ENCODE measurements around the gene PTPN22.

DNA sequence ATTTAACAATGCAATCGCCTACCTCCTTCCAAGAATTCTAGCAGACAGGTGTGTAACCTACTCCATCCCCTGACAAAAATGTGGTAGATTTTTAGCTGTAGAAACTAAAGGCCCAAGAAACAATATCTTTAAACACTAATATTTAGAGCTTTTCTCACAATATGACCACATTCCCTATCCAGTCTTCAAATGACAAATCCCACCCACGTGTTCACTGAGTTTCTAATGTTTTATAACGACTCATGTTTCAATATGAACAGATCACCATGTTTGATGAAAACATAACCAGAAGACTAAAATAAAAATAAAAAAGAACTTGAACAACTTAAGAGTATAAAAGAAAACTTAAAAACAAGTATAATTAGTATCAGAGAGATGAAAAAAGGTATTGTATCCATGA, 83.8 kb downstream of the PTPN22 start:
- TF ChIP-seq, protein P1, sequence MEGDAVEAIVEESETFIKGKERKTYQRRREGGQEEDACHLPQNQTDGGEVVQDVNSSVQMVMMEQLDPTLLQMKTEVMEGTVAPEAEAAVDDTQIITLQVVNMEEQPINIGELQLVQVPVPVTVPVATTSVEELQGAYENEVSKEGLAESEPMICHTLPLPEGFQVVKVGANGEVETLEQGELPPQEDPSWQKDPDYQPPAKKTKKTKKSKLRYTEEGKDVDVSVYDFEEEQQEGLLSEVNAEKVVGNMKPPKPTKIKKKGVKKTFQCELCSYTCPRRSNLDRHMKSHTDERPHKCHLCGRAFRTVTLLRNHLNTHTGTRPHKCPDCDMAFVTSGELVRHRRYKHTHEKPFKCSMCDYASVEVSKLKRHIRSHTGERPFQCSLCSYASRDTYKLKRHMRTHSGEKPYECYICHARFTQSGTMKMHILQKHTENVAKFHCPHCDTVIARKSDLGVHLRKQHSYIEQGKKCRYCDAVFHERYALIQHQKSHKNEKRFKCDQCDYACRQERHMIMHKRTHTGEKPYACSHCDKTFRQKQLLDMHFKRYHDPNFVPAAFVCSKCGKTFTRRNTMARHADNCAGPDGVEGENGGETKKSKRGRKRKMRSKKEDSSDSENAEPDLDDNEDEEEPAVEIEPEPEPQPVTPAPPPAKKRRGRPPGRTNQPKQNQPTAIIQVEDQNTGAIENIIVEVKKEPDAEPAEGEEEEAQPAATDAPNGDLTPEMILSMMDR (IDR thresholded peaks at IDR 0.05) = no peak
- TF ChIP-seq POLR2A (IDR thresholded peaks at IDR 0.05) = no peak
